Activated naive CD4-positive, alpha-beta T cell treated with anti-CD3 and anti-CD28 coated beads, Interleukin-2, amount 10 ng/mL, durations not matched to agents 7 days and 5 days (primary cell): ENCODE results near the gene SPAST.
"Not testable (repeated sequence)": the region's sequence is repeated elsewhere in the genome, so short reads cannot be mapped to it uniquely, and the experiment has no call there.

Source experiments
- CTCF ChIA-PET: fragments of 350-600 bp; sonication (Branson Sonifier 250); formaldehyde crosslinking; loops from one replicate; lab custom pipeline; 2021; ENCODE audit warnings: antibody characterized with exemption; lab: Charles Lee
- DNase-seq: peaks from one replicate; pipeline ENCODE4 v3.0.0-alpha.2; 2020
- H3K27ac Mint-ChIP-seq: one replicate; pipeline ENCODE4 v1.8.0; 2021; ENCODE audit warnings: mild to moderate bottlenecking, moderate library complexity, mixed read lengths
- H3K27me3 Mint-ChIP-seq: one replicate; pipeline ENCODE4 v1.8.0; 2021; ENCODE audit warnings: mild to moderate bottlenecking, mixed read lengths
- H3K36me3 Mint-ChIP-seq: one replicate; pipeline ENCODE4 v1.8.0; 2021; ENCODE audit warnings: mixed read lengths
- H3K4me1 Mint-ChIP-seq: one replicate; pipeline ENCODE4 v1.8.0; 2021; ENCODE audit warnings: mixed read lengths
- H3K4me3 Mint-ChIP-seq: one replicate; pipeline ENCODE4 v1.8.0; 2021; ENCODE audit warnings: mild to moderate bottlenecking, moderate library complexity, mixed read lengths
- H3K9me3 Mint-ChIP-seq: one replicate; pipeline ENCODE4 v1.8.0; 2021; ENCODE audit warnings: mixed read lengths

Gene SPAST

GRCh38 chr2:32063310-32064020, at the start of gene SPAST:
SPAST (plus strand) TSS chr2:32063556; CDS start chr2:32063832, 276 bp downstream.
- Mint-ChIP-seq H3K27ac (peak within 1 kb of the TSS; percentile 96), H3K4me1 (peaks cover 30% of the 10 kb centered on the region), H3K27me3 (peaks cover 19% of the 10 kb centered on the region), H3K36me3 (peaks cover 7% of the 10 kb centered on the region), H3K9me3 (no peaks in the 10 kb centered on the region), H3K4me3 (peak within 1 kb of the TSS; percentile 89)
- DNase-seq: peak; percentile 98
- CTCF ChIA-PET: interaction anchor here (0.6 to 1.4 kb wide), 2 partner anchors 24 to 181 kb away, joined by 3 to 6 read pairs; partner anchors contain the start of gene DPY30

GRCh38 chr2:32018789-32019482, 44.4 kb upstream of the SPAST start:
- H3K4me1 Mint-ChIP-seq, H3K27me3 Mint-ChIP-seq, H3K27ac Mint-ChIP-seq, DNase-seq, H3K4me3 Mint-ChIP-seq, H3K9me3 Mint-ChIP-seq, CTCF ChIA-PET: not testable (repeated sequence)
- peaks cover 19% of the 10 kb centered on the region for H3K36me3 Mint-ChIP-seq

- H3K9me3 Mint-ChIP-seq, H3K27me3 Mint-ChIP-seq, CTCF ChIA-PET, H3K27ac Mint-ChIP-seq, H3K4me3 Mint-ChIP-seq, DNase-seq: not testable (repeated sequence)
- peaks cover 21% of the 10 kb centered on the region for H3K36me3 Mint-ChIP-seq
- peaks cover 19% of the 10 kb centered on the region for H3K4me1 Mint-ChIP-seq
These were observed 29.0 kb upstream of the SPAST start for GRCh38 chr2:32034198-32034887.

- peaks cover 4% of the 10 kb centered on the region for H3K36me3 Mint-ChIP-seq
- peak within 1 kb of the TSS; percentile 82 for H3K4me3 Mint-ChIP-seq
- peak within 1 kb of the TSS; percentile 90 for H3K27ac Mint-ChIP-seq
- peaks cover 20% of the 10 kb centered on the region for H3K4me1 Mint-ChIP-seq
- DNase-seq: peak; percentile 94
- peaks cover 3% of the 10 kb centered on the region for H3K27me3 Mint-ChIP-seq
- CTCF ChIA-PET: interaction anchor here (1.0 to 1.3 kb wide), 2 partner anchors 24 to 31 kb away, joined by 5 to 6 read pairs; partner anchors contain the start of gene SPAST
- H3K9me3 Mint-ChIP-seq: no peaks in the 10 kb centered on the region
These were observed 23.7 kb upstream of the SPAST start, which contains the start of gene DPY30 for GRCh38 chr2:32039447-32040219. DPY30 (minus strand) TSS chr2:32039805; CDS start chr2:32039456, 349 bp downstream.

GRCh38 chr2:32043561-32043960, 19.8 kb upstream of the SPAST start:
- Mint-ChIP-seq H3K27ac (no peak overlapping the region), H3K4me1 (peaks cover 17% of the 10 kb centered on the region), H3K36me3 (no peaks in the 10 kb centered on the region), H3K27me3 (peaks cover 7% of the 10 kb centered on the region), H3K4me3 (no peak overlapping the region), H3K9me3 (no peaks in the 10 kb centered on the region)
- no peak for DNase-seq
- CTCF ChIA-PET: no interaction called here

GRCh38 chr2:32051836-32052439, 11.4 kb upstream of the SPAST start:
- H3K9me3 Mint-ChIP-seq: no peaks in the 10 kb centered on the region
- H3K4me1 Mint-ChIP-seq: no peaks in the 10 kb centered on the region
- CTCF ChIA-PET: no interaction called here
- H3K36me3 Mint-ChIP-seq: no peaks in the 10 kb centered on the region
- no peak overlapping the region for H3K4me3 Mint-ChIP-seq
- no peak for DNase-seq
- peaks cover under 1% of the 10 kb centered on the region for H3K27me3 Mint-ChIP-seq
- H3K27ac Mint-ChIP-seq: no peak overlapping the region

- DNase-seq, H3K27ac Mint-ChIP-seq, H3K36me3 Mint-ChIP-seq, H3K27me3 Mint-ChIP-seq, H3K9me3 Mint-ChIP-seq, H3K4me3 Mint-ChIP-seq, CTCF ChIA-PET, H3K4me1 Mint-ChIP-seq: not testable (repeated sequence)
These were observed 8.8 kb upstream of the SPAST start for GRCh38 chr2:32054583-32054982.

- Mint-ChIP-seq H3K36me3 (no peaks in the 10 kb centered on the region), H3K27me3 (peaks cover 23% of the 10 kb centered on the region), H3K27ac (no peak overlapping the region), H3K4me3 (no peak overlapping the region), H3K9me3 (no peaks in the 10 kb centered on the region), H3K4me1 (peaks cover 13% of the 10 kb centered on the region)
- CTCF ChIA-PET: no interaction called here
- no peak for DNase-seq
These were observed 5.2 kb upstream of the SPAST start for GRCh38 chr2:32058130-32058529.

GRCh38 chr2:32060266-32060665, 3.1 kb upstream of the SPAST start:
- CTCF ChIA-PET: no interaction called here
- H3K36me3 Mint-ChIP-seq: no peaks in the 10 kb centered on the region

GRCh38 chr2:32061430-32061829, 1.9 kb upstream of the SPAST start:
- Mint-ChIP-seq H3K27ac (no peak overlapping the region), H3K27me3 (peaks cover 25% of the 10 kb centered on the region), H3K4me3 (peak overlapping the region; percentile 64), H3K4me1 (peaks cover 28% of the 10 kb centered on the region), H3K36me3 (peaks cover 7% of the 10 kb centered on the region), H3K9me3 (no peaks in the 10 kb centered on the region)
- CTCF ChIA-PET: no interaction called here
- DNase-seq: no peak

More at GRCh38 chr2:32060266-32060665, 3.1 kb upstream of the SPAST start:
- Mint-ChIP-seq H3K27me3 (peaks cover 25% of the 10 kb centered on the region), H3K9me3 (no peaks in the 10 kb centered on the region), H3K4me1 (peaks cover 19% of the 10 kb centered on the region), H3K4me3 (no peak overlapping the region), H3K27ac (no peak overlapping the region)
- no peak for DNase-seq

- CTCF ChIA-PET: interaction anchor here (1.4 kb wide), 1 partner anchor 22 kb away, joined by 6 read pairs; the partner anchor contains the start of gene DPY30
- Mint-ChIP-seq H3K4me3 (peak overlapping the region; percentile 89), H3K36me3 (peaks cover 7% of the 10 kb centered on the region), H3K4me1 (peaks cover 28% of the 10 kb centered on the region), H3K27ac (no peak overlapping the region), H3K27me3 (peaks cover 22% of the 10 kb centered on the region), H3K9me3 (no peaks in the 10 kb centered on the region)
- DNase-seq: no peak
These were observed 1.1 kb upstream of the SPAST start for GRCh38 chr2:32061973-32062861.

GRCh38 chr2:32064021-32064601, 755 bp downstream of the SPAST start:
- H3K9me3 Mint-ChIP-seq: no peaks in the 10 kb centered on the region
- peak overlapping the region; percentile 96 for H3K27ac Mint-ChIP-seq
- CTCF ChIA-PET: interaction anchor here (1.4 kb wide), 1 partner anchor 24 kb away, joined by 6 read pairs; the partner anchor contains the start of gene DPY30
- peaks cover 30% of the 10 kb centered on the region for H3K4me1 Mint-ChIP-seq
- peaks cover 19% of the 10 kb centered on the region for H3K27me3 Mint-ChIP-seq
- H3K36me3 Mint-ChIP-seq: peaks cover 7% of the 10 kb centered on the region
- no peak for DNase-seq
- H3K4me3 Mint-ChIP-seq: peak overlapping the region; percentile 89
